Activated CD8-positive, alpha-beta memory T cell treated with anti-CD3 and anti-CD28 coated beads, Interleukin-2, amount 10 ng/mL, durations not matched to agents 7 days and 5 days (primary cell): Measurements from ENCODE around the gene ATXN7. TPM values are rescaled to one million over a fixed set of nuclear protein-coding genes. Genes with fewer than 3 reads are reported as not detected.

Source experiments
- ATAC-seq: fragments of 150-1000 bp; cut with Tn5 transposase; one replicate; pipeline ENCODE4 v1.10.0; 2021; ENCODE audit warnings: moderate library complexity
- CTCF ChIA-PET: fragments of 350-600 bp; sonication (Branson Sonifier 250); formaldehyde crosslinking; loops from one replicate; lab custom pipeline; 2021; ENCODE audit warnings: antibody characterized with exemption; lab: Charles Lee
- DNase-seq: peaks from one replicate; pipeline ENCODE4 v3.0.0-alpha.2; 2020
- H3K27ac Mint-ChIP-seq: one replicate; pipeline ENCODE4 v1.8.0; 2021; ENCODE audit warnings: mild to moderate bottlenecking, mixed read lengths
- H3K27me3 Mint-ChIP-seq: one replicate; pipeline ENCODE4 v1.8.0; 2021; ENCODE audit warnings: mixed read lengths
- H3K36me3 Mint-ChIP-seq: one replicate; pipeline ENCODE4 v1.8.0; 2021; ENCODE audit warnings: mild to moderate bottlenecking, mixed read lengths
- H3K4me1 Mint-ChIP-seq: one replicate; pipeline ENCODE4 v1.8.0; 2021; ENCODE audit warnings: mixed read lengths
- H3K4me3 Mint-ChIP-seq: one replicate; pipeline ENCODE4 v1.8.0; 2021; ENCODE audit warnings: mild to moderate bottlenecking, moderate library complexity, mixed read lengths
- H3K9me3 Mint-ChIP-seq: one replicate; pipeline ENCODE4 v1.8.0; 2022; ENCODE audit warnings: low read depth, mixed read lengths
- total RNA-seq, 2 experiments: library from RNA; stranded (reverse); gene quantifications; one replicate each; pipeline ENCODE4 v1.2.3, GENCODE V29; 2021

The ATXN7 gene
- total RNA-seq, 2 experiments from 2014 or later, result 41.9 to 56.5 TPM

DNA sequence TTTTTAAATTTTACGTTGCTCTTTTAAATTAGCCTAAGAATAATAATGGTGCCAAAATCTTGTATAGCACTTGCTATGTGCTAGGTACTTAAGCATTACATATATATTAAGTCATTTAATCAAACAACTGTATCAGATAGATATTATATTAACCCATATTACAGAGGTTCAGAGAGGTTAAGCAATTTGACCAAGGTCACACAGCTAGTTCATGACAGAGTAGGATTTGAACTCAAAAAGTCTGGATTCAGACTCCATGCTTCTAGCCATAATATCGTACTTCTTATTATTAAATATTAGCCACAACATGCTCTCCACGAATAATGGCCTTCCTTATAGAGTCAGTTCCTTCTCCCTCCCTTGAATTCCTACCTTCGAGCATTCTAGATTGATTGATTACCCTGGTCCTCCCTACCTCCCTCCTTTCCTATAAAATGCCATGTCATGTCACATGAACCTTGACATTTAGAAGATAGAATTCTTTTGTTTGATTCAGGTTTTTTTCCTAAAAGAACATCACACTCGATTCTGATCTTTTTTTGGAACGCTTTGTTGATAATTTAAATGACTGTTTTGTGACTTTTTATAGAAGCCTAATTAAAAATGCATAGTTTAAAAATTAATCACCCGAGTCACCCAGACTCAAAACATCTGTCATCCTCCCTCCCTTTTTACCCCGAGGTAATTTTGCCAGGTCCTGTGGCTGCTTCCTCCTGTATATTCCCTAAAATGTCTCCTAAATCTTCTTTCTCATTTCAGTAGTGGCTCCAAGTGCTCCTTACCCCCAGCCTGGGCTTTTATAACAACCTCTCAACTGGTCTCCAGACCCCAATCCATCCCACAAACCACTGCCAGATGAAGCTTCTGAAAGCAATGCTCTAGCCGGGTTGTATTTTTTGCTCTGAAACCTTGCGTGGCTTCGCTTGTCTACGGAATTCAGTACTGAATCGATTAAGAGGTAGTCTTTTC is 168.2 kb downstream of the ATXN7 start:
- no peak overlapping the region for H3K4me3 Mint-ChIP-seq
- H3K36me3 Mint-ChIP-seq, result peaks cover 3% of the 10 kb centered on the region
- H3K4me1 Mint-ChIP-seq, result peaks cover 11% of the 10 kb centered on the region
- CTCF ChIA-PET, result interaction anchor here (0.9 to 2.7 kb wide), 7 partner anchors 11 to 452 kb away, joined by 3 to 20 read pairs (median 4); no protein-coding TSS in a partner anchor
- H3K9me3 Mint-ChIP-seq, result peaks cover 6% of the 10 kb centered on the region
- ATAC-seq, result no peak
- H3K27ac Mint-ChIP-seq, result no peak overlapping the region
- DNase-seq, result no peak
- H3K27me3 Mint-ChIP-seq, result peaks cover 48% of the 10 kb centered on the region

GRCh38 chr3:64033069-64033468 is 169.4 kb downstream of the ATXN7 start:
- CTCF ChIA-PET, result no interaction called here
- ATAC-seq, result no peak
- Mint-ChIP-seq H3K9me3 (peaks cover 6% of the 10 kb centered on the region), H3K4me1 (peaks cover 11% of the 10 kb centered on the region), H3K27ac (no peak overlapping the region), H3K4me3 (no peak overlapping the region), H3K27me3 (peaks cover 39% of the 10 kb centered on the region), H3K36me3 (peaks cover 3% of the 10 kb centered on the region)
- no peak for DNase-seq

DNA sequence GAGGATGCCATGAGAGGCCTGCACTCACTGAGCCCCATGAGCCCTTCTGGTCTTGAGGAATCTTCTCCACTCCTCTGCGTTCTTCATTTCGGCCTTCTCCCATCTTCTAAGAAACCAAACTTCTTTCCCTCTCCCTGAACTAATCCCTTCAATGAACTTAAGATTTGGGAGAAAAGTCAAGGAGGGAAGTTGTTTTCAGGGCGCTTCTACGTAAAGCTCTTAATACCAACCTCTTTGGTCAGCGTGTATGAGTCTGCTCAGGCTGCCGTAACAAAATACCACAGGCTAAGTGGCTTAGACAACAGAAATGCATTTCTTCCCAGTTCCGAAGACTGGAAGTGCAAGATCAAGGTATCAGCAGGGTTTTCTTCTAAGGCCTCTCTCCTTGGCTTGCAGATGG is 173.4 kb downstream of the ATXN7 start:
- peaks cover 6% of the 10 kb centered on the region for H3K9me3 Mint-ChIP-seq
- peaks cover 3% of the 10 kb centered on the region for H3K36me3 Mint-ChIP-seq
- peaks cover 2% of the 10 kb centered on the region for H3K4me1 Mint-ChIP-seq
- H3K27me3 Mint-ChIP-seq, result peaks cover 33% of the 10 kb centered on the region
- ATAC-seq (no peak), DNase-seq (no peak)
- no peak overlapping the region for H3K4me3 Mint-ChIP-seq
- no peak overlapping the region for H3K27ac Mint-ChIP-seq
- CTCF ChIA-PET, result interaction anchor here (2.6 kb wide), 1 partner anchor 13 kb away, joined by 6 read pairs; no protein-coding TSS in a partner anchor

DNA sequence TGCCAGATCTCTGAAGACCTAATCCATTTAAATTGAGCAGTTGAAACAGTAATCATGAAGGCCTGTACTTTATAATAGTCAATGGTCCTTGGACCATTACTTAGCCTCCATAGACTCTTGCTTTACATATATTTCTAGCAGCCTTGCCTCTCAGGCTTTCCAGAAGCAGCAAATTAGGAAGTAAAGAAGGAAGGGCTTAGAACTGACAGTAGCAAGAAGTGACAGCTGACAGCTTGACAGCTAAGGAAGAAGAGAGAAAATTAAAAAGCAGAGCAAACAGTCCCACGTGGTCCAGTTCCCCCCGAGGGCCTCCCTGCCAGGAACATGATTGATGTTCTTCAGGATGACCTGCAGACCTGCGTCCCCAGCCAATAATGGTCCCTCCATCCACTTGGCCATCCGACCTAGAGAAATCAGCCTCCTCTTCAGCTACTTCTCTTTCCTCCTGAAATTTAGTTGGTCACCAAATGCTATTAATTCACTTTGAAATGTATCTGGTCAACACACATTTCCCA is 174.6 kb downstream of the ATXN7 start:
- Mint-ChIP-seq H3K36me3 (peaks cover 3% of the 10 kb centered on the region), H3K27ac (no peak overlapping the region), H3K9me3 (peaks cover 6% of the 10 kb centered on the region), H3K4me1 (peaks cover 2% of the 10 kb centered on the region), H3K4me3 (no peak overlapping the region), H3K27me3 (peaks cover 32% of the 10 kb centered on the region)
- CTCF ChIA-PET, result interaction anchor here (0.9 to 2.6 kb wide), 2 partner anchors 12 to 15 kb away, joined by 3 to 6 read pairs; no protein-coding TSS in a partner anchor
- ATAC-seq (no peak), DNase-seq (no peak)

DNA sequence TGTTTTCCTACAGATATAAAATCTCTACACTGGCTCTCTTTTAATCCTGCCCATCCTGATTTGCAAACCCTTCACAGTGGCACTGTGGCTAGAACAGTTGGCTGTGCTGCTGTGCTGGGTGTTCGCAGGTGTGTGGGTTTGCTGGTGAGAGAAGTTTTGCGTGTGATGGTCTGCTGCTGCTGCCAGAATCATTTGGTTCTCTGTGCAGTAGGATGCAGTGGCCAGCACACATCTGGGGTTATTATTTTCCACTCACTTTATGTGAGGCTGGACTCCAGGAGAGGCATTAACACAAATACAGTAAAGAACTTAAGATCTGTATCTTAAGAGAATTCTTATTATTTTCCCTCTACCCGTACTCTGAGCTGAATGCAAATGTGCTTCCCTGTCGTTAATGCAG is 175.7 kb downstream of the ATXN7 start:
- DNase-seq, result no peak
- H3K27me3 Mint-ChIP-seq, result peaks cover 33% of the 10 kb centered on the region
- H3K4me1 Mint-ChIP-seq, result peaks cover 2% of the 10 kb centered on the region
- CTCF ChIA-PET, result no interaction called here
- H3K9me3 Mint-ChIP-seq, result peaks cover 3% of the 10 kb centered on the region
- H3K36me3 Mint-ChIP-seq, result peaks cover 1% of the 10 kb centered on the region
- H3K4me3 Mint-ChIP-seq, result no peak overlapping the region
- no peak overlapping the region for H3K27ac Mint-ChIP-seq
- no peak for ATAC-seq

- Mint-ChIP-seq H3K4me1 (no peaks in the 10 kb centered on the region), H3K27me3 (peaks cover 28% of the 10 kb centered on the region), H3K27ac (no peak overlapping the region), H3K9me3 (no peaks in the 10 kb centered on the region), H3K36me3 (peaks cover 1% of the 10 kb centered on the region), H3K4me3 (no peak overlapping the region)
- DNase-seq (no peak), ATAC-seq (no peak)
- CTCF ChIA-PET, result interaction anchor here (0.8 kb wide), 1 partner anchor 20 kb away, joined by 3 read pairs; no protein-coding TSS in a partner anchor
These were observed 176.5 kb downstream of the ATXN7 start for GRCh38 chr3:64039981-64040733.

DNA sequence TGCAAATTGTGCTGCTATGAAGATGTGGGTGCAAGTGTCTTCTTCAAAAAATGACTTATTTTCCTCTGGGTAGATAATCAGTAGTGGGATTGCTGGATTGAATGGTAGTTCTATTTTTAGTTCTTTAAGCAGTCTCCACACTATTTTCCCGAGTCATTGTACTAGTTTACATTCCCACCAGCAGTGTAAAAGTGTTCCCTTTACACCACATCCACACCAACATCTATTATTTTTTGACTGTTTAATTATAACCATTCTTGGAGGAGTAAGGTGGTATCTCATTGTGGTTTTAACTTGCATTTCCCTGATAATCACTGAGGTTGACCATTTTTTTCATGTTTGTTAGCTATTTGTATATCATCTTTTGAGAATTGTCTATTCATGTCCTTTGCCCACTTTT is 179.3 kb downstream of the ATXN7 start:
- no peaks in the 10 kb centered on the region for H3K9me3 Mint-ChIP-seq
- CTCF ChIA-PET, result interaction anchor here (1.4 kb wide), 1 partner anchor 12 kb away, joined by 5 read pairs; no protein-coding TSS in a partner anchor
- no peak overlapping the region for H3K27ac Mint-ChIP-seq
- DNase-seq (no peak), ATAC-seq (no peak)
- H3K4me1 Mint-ChIP-seq, result no peaks in the 10 kb centered on the region
- peaks cover 39% of the 10 kb centered on the region for H3K27me3 Mint-ChIP-seq
- H3K36me3 Mint-ChIP-seq, result no peaks in the 10 kb centered on the region
- H3K4me3 Mint-ChIP-seq, result no peak overlapping the region

GRCh38 chr3:64046592-64046991 is 182.9 kb downstream of the ATXN7 start:
- H3K27ac Mint-ChIP-seq, result no peak overlapping the region
- H3K36me3 Mint-ChIP-seq, result no peaks in the 10 kb centered on the region
- CTCF ChIA-PET, result interaction anchor here (1.5 kb wide), 1 partner anchor 438 kb away, joined by 3 read pairs; no protein-coding TSS in a partner anchor
- no peak overlapping the region for H3K4me3 Mint-ChIP-seq
- ATAC-seq, result no peak
- no peaks in the 10 kb centered on the region for H3K9me3 Mint-ChIP-seq
- no peak for DNase-seq
- peaks cover 12% of the 10 kb centered on the region for H3K4me1 Mint-ChIP-seq
- peaks cover 37% of the 10 kb centered on the region for H3K27me3 Mint-ChIP-seq

- Mint-ChIP-seq H3K27me3 (peaks cover 34% of the 10 kb centered on the region), H3K36me3 (no peaks in the 10 kb centered on the region), H3K9me3 (no peaks in the 10 kb centered on the region), H3K4me1 (peaks cover 12% of the 10 kb centered on the region), H3K27ac (no peak overlapping the region), H3K4me3 (no peak overlapping the region)
- CTCF ChIA-PET, result interaction anchor here (1.5 kb wide), 1 partner anchor 437 kb away, joined by 3 read pairs; no protein-coding TSS in a partner anchor
- no peak for ATAC-seq
- DNase-seq, result no peak
These were observed 183.4 kb downstream of the ATXN7 start for GRCh38 chr3:64046996-64047594.

GRCh38 chr3:64047787-64048186 is 184.1 kb downstream of the ATXN7 start:
- CTCF ChIA-PET, result interaction anchor here (1.3 to 1.5 kb wide), 2 partner anchors 17 to 24 kb away, joined by 3 to 5 read pairs; partner anchors contain the start of gene PSMD6

GRCh38 chr3:64048631-64049061 is 185.0 kb downstream of the ATXN7 start:
- ATAC-seq (no peak), DNase-seq (no peak)
- Mint-ChIP-seq H3K4me1 (peaks cover 12% of the 10 kb centered on the region), H3K4me3 (no peak overlapping the region), H3K9me3 (no peaks in the 10 kb centered on the region), H3K36me3 (no peaks in the 10 kb centered on the region), H3K27ac (no peak overlapping the region), H3K27me3 (peaks cover 27% of the 10 kb centered on the region)
- CTCF ChIA-PET, result interaction anchor here (1.3 to 1.5 kb wide), 2 partner anchors 18 to 25 kb away, joined by 3 to 5 read pairs; partner anchors contain the start of gene PSMD6

More at GRCh38 chr3:64047787-64048186, 184.1 kb downstream of the ATXN7 start:
- no peaks in the 10 kb centered on the region for H3K9me3 Mint-ChIP-seq
- peaks cover 12% of the 10 kb centered on the region for H3K4me1 Mint-ChIP-seq
- peaks cover 32% of the 10 kb centered on the region for H3K27me3 Mint-ChIP-seq
- no peak overlapping the region for H3K4me3 Mint-ChIP-seq
- DNase-seq (no peak), ATAC-seq (no peak)
- no peaks in the 10 kb centered on the region for H3K36me3 Mint-ChIP-seq
- no peak overlapping the region for H3K27ac Mint-ChIP-seq

DNA sequence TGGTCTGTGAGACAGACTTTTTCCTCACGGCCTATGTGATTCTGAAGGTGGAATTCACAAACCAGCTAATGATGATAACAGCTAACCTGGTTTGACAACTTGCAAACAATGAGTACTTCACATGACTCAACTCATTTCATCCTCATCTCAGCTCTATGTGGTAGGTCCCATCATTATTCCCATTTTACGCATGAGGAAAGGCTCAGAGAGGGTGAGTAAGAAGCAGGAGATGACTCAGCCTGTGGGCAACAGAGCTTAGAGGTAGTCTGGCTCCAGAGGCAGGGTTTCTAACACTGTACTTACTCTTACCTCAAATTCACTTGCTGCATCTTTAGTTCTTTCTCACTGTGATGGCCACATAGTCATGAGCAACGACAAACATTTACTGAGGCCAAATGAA is 185.5 kb downstream of the ATXN7 start:
- Mint-ChIP-seq H3K36me3 (no peaks in the 10 kb centered on the region), H3K9me3 (no peaks in the 10 kb centered on the region), H3K4me3 (no peak overlapping the region), H3K27ac (no peak overlapping the region), H3K4me1 (peaks cover 12% of the 10 kb centered on the region), H3K27me3 (peaks cover 26% of the 10 kb centered on the region)
- CTCF ChIA-PET, result interaction anchor here (1.3 to 1.5 kb wide), 2 partner anchors 19 to 25 kb away, joined by 3 to 5 read pairs; partner anchors contain the start of gene PSMD6
- DNase-seq, result no peak
- no peak for ATAC-seq
